Activated T-helper 1 cell treated with anti-CD3 and anti-CD28 coated beads, Interleukin-12 subunit alpha, Interleukin-12 subunit beta, Interleukin-2, Interleukin-4 antibody, amounts not matched to agents 30 ng/mL and 10 ng/mL and 1 ng/mL, durations not matched to agents 14 hours and 24 hours and 36 hours (primary cell): ENCODE results near the gene SPNS1. TPM values are rescaled to one million over a fixed set of nuclear protein-coding genes. Genes with fewer than 3 reads are reported as not detected.
"Not testable (repeated sequence)": the region's sequence is repeated elsewhere in the genome, so short reads cannot be mapped to it uniquely, and the experiment has no call there.

Experiments
- DNase-seq: peaks from one replicate; pipeline ENCODE4 v3.0.0; 2021; ENCODE audit warnings: low spot score
- H3K27ac Mint-ChIP-seq: one replicate; pipeline ENCODE4 v1.8.0; 2021; ENCODE audit warnings: mild to moderate bottlenecking, mixed read lengths
- H3K27me3 Mint-ChIP-seq: one replicate; pipeline ENCODE4 v1.8.0; 2022; ENCODE audit warnings: mild to moderate bottlenecking, moderate library complexity, mixed read lengths; ENCODE audit not compliant: insufficient read depth
- H3K36me3 Mint-ChIP-seq: one replicate; pipeline ENCODE4 v1.8.0; 2021; ENCODE audit warnings: low read depth, mixed read lengths
- H3K4me1 Mint-ChIP-seq: one replicate; pipeline ENCODE4 v1.8.0; 2021; ENCODE audit warnings: low read depth, mixed read lengths
- H3K4me3 Mint-ChIP-seq: one replicate; pipeline ENCODE4 v1.8.0; 2021; ENCODE audit warnings: mild to moderate bottlenecking, moderate library complexity, mixed read lengths
- H3K9me3 Mint-ChIP-seq: one replicate; pipeline ENCODE4 v1.8.0; 2021; ENCODE audit warnings: mixed read lengths
- intact Hi-C: fragments of 100-400 bp; cut with micrococcal nuclease; formaldehyde crosslinking; loops from one replicate; pipeline ENCODE4 v1.15.1; 2024
- total RNA-seq: library from RNA; stranded (reverse); gene quantifications from 2 replicates; pipeline ENCODE4 v1.2.3, GENCODE V29; 2022

SPNS1 gene, protein sequence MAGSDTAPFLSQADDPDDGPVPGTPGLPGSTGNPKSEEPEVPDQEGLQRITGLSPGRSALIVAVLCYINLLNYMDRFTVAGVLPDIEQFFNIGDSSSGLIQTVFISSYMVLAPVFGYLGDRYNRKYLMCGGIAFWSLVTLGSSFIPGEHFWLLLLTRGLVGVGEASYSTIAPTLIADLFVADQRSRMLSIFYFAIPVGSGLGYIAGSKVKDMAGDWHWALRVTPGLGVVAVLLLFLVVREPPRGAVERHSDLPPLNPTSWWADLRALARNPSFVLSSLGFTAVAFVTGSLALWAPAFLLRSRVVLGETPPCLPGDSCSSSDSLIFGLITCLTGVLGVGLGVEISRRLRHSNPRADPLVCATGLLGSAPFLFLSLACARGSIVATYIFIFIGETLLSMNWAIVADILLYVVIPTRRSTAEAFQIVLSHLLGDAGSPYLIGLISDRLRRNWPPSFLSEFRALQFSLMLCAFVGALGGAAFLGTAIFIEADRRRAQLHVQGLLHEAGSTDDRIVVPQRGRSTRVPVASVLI
- total RNA-seq, result 21.2 and 26.9 TPM in 2 replicates

DNA sequence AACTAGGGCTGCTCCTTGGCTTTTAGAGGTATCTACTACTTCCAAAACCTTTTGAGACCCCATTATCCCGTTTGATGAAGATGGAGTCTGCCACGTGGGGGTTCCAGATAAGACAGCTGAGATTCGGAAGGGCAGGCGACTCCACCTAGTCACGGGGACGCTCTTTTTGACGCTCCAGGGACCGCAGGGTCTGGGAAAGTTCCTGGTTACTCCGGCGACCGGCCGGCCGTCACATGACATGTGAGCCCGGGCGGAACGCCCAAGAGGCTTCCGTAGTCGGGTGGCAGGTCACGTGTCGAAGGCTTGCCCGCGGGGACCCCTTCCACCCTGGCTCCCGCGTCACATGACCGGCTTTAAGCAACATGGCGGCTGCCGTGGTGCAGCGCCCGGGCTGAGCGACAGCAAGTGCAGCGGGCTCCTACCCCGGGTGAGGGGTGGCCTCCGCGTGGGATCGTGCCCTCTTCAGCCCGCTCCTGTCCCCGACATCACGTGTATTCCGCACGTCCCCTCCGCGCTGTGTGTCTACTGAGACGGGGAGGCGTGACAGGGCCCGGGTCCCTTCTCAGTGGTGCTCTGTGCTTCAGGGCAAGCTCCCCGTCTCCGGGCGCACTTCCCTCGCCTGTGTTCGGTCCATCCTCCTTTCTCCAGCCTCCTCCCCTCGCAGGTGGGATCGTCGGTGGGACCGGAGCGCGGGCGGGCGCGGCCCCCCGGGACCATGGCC is at the start of gene SPNS1:
Gene SPNS1, plus strand, starts transcription at position 342 of the 721 bp plus-strand sequence. Its CDS starts 374 bp downstream, at position 716.
- H3K36me3 Mint-ChIP-seq, result peaks cover 3% of the 10 kb centered on the region
- peak within 1 kb of the TSS; percentile 95 for H3K4me3 Mint-ChIP-seq
- peak; percentile 91 for DNase-seq
- no peaks in the 10 kb centered on the region for H3K27me3 Mint-ChIP-seq
- no peaks in the 10 kb centered on the region for H3K9me3 Mint-ChIP-seq
- intact Hi-C loops, result loop anchor here (1.0 to 2.0 kb wide), 7 partner anchors 11 to 128 kb away; partner anchors contain the start of genes LAT, NFATC2IP, RABEP2 and TUFM
- peaks cover 24% of the 10 kb centered on the region for H3K4me1 Mint-ChIP-seq
- peak within 1 kb of the TSS; percentile 92 for H3K27ac Mint-ChIP-seq

GRCh38 chr16:28925386-28926228 is 49.0 kb upstream of the SPNS1 start:
- intact Hi-C loops, result loop anchor here (1.0 to 10.0 kb wide), 10 partner anchors 11 to 371 kb away; partner anchors contain the start of genes LAT, NFATC2IP, SGF29 and SH2B1
- no peaks in the 10 kb centered on the region for H3K36me3 Mint-ChIP-seq
- H3K4me3 Mint-ChIP-seq, result peak overlapping the region; percentile 97
- DNase-seq, result peak; percentile 82
- no peaks in the 10 kb centered on the region for H3K27me3 Mint-ChIP-seq
- H3K27ac Mint-ChIP-seq, result peak overlapping the region; percentile 99
- H3K9me3 Mint-ChIP-seq, result no peaks in the 10 kb centered on the region
- H3K4me1 Mint-ChIP-seq, result peaks cover 22% of the 10 kb centered on the region

GRCh38 chr16:28926284-28926683 is 48.3 kb upstream of the SPNS1 start:
- peak overlapping the region; percentile 97 for H3K4me3 Mint-ChIP-seq
- not testable (repeated sequence) for DNase-seq, H3K9me3 Mint-ChIP-seq, H3K27me3 Mint-ChIP-seq, H3K36me3 Mint-ChIP-seq
- H3K4me1 Mint-ChIP-seq, result peaks cover 27% of the 10 kb centered on the region
- intact Hi-C loops, result loop anchor here (10.0 kb wide), 1 partner anchor 371 kb away; the partner anchor contains the start of gene SGF29
- peak overlapping the region; percentile 99 for H3K27ac Mint-ChIP-seq

DNA sequence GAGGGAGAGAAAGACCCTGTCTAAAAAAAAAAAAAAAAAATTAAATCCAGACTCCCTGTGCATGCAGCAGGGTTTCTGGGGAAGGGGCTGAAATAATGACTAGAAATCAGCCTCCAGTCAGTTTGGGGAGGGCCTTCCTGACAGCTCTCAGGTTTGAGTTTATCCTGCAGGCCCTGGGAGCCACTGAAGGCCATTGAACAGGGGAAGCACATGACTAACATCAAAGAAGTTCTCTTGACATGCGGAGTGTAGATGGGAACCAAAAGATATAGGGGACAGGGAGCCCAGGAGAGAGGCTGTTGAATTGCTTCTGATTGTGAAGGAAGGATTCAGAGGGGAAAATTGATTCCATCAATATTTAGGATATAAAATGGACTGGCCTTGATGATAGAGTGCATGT is 46.8 kb upstream of the SPNS1 start:
- Mint-ChIP-seq H3K4me1 (peaks cover 27% of the 10 kb centered on the region), H3K4me3 (no peak overlapping the region), H3K27me3 (no peaks in the 10 kb centered on the region), H3K27ac (no peak overlapping the region), H3K36me3 (no peaks in the 10 kb centered on the region), H3K9me3 (no peaks in the 10 kb centered on the region)
- no peak for DNase-seq
- intact Hi-C loops, result loop anchor here (10.0 kb wide), 1 partner anchor 373 kb away; the partner anchor contains the start of gene SGF29

DNA sequence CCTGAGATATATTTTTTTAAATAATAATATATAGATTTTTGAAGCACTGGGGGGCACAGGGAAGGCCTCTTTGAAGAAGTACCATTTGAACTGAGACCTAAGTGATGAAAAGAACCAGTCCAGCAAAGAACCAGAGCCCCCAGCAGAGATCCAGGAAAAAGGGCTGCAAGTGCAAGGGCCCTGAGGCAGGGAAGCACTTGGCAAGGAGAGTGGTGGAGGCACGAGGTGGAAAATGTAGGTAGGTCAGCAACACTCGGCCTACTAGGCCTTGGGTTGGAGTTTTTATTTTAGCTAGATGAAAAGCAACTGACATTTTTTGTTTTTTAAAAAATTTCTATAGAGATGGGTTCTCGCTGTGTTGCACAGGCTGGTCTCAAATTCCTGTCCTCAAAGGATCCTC is 44.4 kb upstream of the SPNS1 start:
- intact Hi-C loops, result no loop called here
- no peak overlapping the region for H3K4me3 Mint-ChIP-seq
- no peaks in the 10 kb centered on the region for H3K27me3 Mint-ChIP-seq
- peaks cover 17% of the 10 kb centered on the region for H3K4me1 Mint-ChIP-seq
- no peaks in the 10 kb centered on the region for H3K36me3 Mint-ChIP-seq
- DNase-seq, result no peak
- no peaks in the 10 kb centered on the region for H3K9me3 Mint-ChIP-seq
- H3K27ac Mint-ChIP-seq, result no peak overlapping the region

- Mint-ChIP-seq H3K27ac (no peak overlapping the region), H3K4me1 (peaks cover 15% of the 10 kb centered on the region), H3K27me3 (no peaks in the 10 kb centered on the region), H3K36me3 (peaks cover 2% of the 10 kb centered on the region), H3K4me3 (no peak overlapping the region), H3K9me3 (no peaks in the 10 kb centered on the region)
- intact Hi-C loops, result no loop called here
- DNase-seq, result no peak
Measured at GRCh38 chr16:28930652-28931051, 43.9 kb upstream of the SPNS1 start.

DNA sequence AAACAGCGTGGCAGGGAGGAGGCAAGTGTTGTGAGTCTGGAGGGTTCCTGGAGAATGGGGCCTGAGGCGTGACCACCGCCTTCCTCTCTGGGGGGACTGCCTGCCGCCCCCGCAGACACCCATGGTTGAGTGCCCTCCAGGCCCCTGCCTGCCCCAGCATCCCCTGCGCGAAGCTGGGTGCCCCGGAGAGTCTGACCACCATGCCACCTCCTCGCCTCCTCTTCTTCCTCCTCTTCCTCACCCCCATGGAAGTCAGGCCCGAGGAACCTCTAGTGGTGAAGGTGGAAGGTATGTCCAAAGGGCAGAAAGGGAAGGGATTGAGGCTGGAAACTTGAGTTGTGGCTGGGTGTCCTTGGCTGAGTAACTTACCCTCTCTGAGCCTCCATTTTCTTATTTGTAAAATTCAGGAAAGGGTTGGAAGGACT is 42.8 kb upstream of the SPNS1 start, which contains the start of gene CD19:
Gene CD19, plus strand, starts transcription at position 171 of the 425 bp plus-strand sequence. Its CDS starts 30 bp downstream, at position 201.
- H3K9me3 Mint-ChIP-seq, result no peaks in the 10 kb centered on the region
- H3K4me1 Mint-ChIP-seq, result peaks cover 19% of the 10 kb centered on the region
- DNase-seq, result no peak
- intact Hi-C loops, result no loop called here
- H3K4me3 Mint-ChIP-seq, result no peak within 1 kb of the TSS
- no peak within 1 kb of the TSS for H3K27ac Mint-ChIP-seq
- no peaks in the 10 kb centered on the region for H3K27me3 Mint-ChIP-seq
- peaks cover 2% of the 10 kb centered on the region for H3K36me3 Mint-ChIP-seq

DNA sequence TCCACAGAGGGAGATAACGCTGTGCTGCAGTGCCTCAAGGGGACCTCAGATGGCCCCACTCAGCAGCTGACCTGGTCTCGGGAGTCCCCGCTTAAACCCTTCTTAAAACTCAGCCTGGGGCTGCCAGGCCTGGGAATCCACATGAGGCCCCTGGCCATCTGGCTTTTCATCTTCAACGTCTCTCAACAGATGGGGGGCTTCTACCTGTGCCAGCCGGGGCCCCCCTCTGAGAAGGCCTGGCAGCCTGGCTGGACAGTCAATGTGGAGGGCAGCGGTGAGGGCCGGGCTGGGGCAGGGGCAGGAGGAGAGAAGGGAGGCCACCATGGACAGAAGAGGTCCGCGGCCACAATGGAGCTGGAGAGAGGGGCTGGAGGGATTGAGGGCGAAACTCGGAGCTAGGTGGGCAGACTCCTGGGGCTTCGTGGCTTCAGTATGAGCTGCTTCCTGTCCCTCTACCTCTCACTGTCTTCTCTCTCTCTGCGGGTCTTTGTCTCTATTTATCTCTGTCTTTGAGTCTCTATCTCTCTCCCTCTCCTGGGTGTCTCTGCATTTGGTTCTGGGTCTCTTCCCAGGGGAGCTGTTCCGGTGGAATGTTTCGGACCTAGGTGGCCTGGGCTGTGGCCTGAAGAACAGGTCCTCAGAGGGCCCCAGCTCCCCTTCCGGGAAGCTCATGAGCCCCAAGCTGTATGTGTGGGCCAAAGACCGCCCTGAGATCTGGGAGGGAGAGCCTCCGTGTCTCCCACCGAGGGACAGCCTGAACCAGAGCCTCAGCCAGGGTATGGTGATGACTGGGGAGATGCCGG is 42.0 kb upstream of the SPNS1 start:
- H3K4me1 Mint-ChIP-seq, result peaks cover 20% of the 10 kb centered on the region
- H3K4me3 Mint-ChIP-seq, result no peak overlapping the region
- no peaks in the 10 kb centered on the region for H3K9me3 Mint-ChIP-seq
- intact Hi-C loops, result no loop called here
- no peak for DNase-seq
- no peak overlapping the region for H3K27ac Mint-ChIP-seq
- H3K36me3 Mint-ChIP-seq, result peaks cover 2% of the 10 kb centered on the region
- peaks cover 2% of the 10 kb centered on the region for H3K27me3 Mint-ChIP-seq

- no peak overlapping the region for H3K27ac Mint-ChIP-seq
- DNase-seq, result no peak
- peaks cover 20% of the 10 kb centered on the region for H3K4me1 Mint-ChIP-seq
- peaks cover 2% of the 10 kb centered on the region for H3K27me3 Mint-ChIP-seq
- no peak overlapping the region for H3K4me3 Mint-ChIP-seq
- H3K36me3 Mint-ChIP-seq, result peaks cover 2% of the 10 kb centered on the region
- intact Hi-C loops, result no loop called here
- H3K9me3 Mint-ChIP-seq, result no peaks in the 10 kb centered on the region
Measured at GRCh38 chr16:28933171-28933570, 41.4 kb upstream of the SPNS1 start.

- peaks cover 2% of the 10 kb centered on the region for H3K27me3 Mint-ChIP-seq
- H3K4me3 Mint-ChIP-seq, result peak overlapping the region; percentile 23
- peaks cover 2% of the 10 kb centered on the region for H3K36me3 Mint-ChIP-seq
- no peaks in the 10 kb centered on the region for H3K9me3 Mint-ChIP-seq
- H3K4me1 Mint-ChIP-seq, result peaks cover 19% of the 10 kb centered on the region
- no peak overlapping the region for H3K27ac Mint-ChIP-seq
- intact Hi-C loops, result no loop called here
- no peak for DNase-seq
Measured at GRCh38 chr16:28935346-28935745, 39.2 kb upstream of the SPNS1 start.

GRCh38 chr16:28935924-28936783 is 38.4 kb upstream of the SPNS1 start:
- peak overlapping the region; percentile 62 for H3K4me3 Mint-ChIP-seq
- no peaks in the 10 kb centered on the region for H3K9me3 Mint-ChIP-seq
- H3K4me1 Mint-ChIP-seq, result peaks cover 11% of the 10 kb centered on the region
- H3K27me3 Mint-ChIP-seq, result peaks cover 2% of the 10 kb centered on the region
- peaks cover 2% of the 10 kb centered on the region for H3K36me3 Mint-ChIP-seq
- intact Hi-C loops, result loop anchor here (1.0 kb wide), 3 partner anchors 9 to 57 kb away; partner anchors contain the start of gene RABEP2
- H3K27ac Mint-ChIP-seq, result peak overlapping the region; percentile 27
- peak; percentile 85 for DNase-seq
